Kidney tubule cell (primary cell): Measurements from ENCODE around the gene ADAMTSL5.

ENCODE experiments used
- DNase-seq: peaks from one replicate; pipeline ENCODE4 v3.0.0-alpha.2; 2018; ENCODE audit warnings: low spot score

The ADAMTSL5 gene

DNA sequence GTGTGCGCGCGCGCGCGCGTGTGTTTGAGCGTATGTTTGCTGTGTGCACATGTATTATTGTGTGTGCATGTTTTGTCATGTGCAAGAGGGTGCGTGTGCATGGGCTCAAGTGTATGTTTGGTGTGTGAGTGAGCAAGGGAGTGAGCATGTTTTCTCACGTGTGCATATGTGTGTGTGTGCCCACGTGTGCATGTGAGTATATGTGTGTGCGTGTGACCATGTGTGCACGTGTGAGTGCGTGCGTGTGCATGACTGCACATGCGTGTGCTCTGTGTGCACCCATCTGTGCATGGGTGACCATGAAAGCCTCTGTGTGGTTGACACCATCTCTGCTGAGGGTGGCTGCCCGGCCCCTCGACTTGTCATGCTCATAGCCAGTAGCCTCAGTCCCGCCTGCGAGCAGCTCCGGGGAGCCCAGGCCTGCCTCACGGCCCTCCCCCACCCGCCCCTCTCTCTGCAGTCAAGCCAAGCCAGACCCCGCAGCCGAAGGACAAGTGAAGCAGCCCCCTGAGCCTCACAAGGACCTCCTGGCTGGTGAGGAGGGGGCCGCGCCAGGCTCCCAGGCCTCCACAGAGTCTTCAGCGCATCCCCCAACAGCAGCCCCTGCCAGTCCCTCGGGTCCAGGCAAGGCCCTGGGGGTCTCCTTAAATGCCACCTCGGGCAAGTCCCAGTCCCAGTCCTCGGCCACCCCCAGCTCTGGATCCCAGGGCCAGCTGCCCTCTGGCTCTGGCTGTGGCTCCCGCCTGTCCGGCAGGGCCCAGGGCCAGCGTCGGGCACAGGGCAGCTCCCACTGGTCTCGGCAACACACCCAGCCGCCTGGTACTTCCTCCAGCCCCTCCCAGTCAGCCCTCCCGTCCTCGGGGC, 15.9 kb downstream of the ADAMTSL5 start:
- no peak for DNase-seq

- no peak for DNase-seq
These were observed 16.8 kb downstream of the ADAMTSL5 start for GRCh38 chr19:1495799-1496713.

DNA sequence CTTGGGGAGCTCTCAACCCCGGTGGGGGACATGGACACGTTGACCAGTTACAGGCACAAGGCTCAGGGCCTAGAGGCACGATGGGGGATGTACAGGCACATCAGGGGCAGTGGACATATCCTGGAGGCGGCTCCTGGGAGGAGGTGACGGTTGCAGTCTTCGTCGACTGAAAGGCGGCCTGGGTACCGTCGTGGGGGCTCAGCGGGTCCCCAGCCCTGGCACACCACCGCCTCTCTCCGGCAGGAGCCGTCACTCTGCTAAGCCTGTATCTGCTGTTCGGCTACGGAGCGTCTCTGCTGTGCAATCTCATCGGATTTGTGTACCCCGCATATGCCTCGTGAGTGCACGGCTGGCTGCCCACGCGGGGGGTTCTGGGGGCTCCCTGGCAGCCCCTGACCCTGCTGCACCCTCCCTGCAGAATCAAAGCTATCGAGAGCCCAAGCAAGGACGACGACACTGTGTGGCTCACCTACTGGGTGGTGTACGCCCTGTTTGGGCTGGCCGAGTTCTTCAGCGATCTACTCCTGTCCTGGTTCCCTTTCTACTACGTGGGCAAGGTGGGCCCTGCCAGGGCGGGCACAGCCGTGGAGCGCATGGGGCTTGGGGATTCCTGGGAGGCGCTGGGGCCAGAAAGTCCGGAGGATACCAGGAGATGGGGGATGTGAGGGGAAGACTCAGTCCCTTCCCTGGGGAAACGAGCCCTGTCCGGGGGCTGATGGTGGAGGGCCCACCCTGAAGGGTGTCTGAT, 17.6 kb downstream of the ADAMTSL5 start:
- no peak for DNase-seq

DNA sequence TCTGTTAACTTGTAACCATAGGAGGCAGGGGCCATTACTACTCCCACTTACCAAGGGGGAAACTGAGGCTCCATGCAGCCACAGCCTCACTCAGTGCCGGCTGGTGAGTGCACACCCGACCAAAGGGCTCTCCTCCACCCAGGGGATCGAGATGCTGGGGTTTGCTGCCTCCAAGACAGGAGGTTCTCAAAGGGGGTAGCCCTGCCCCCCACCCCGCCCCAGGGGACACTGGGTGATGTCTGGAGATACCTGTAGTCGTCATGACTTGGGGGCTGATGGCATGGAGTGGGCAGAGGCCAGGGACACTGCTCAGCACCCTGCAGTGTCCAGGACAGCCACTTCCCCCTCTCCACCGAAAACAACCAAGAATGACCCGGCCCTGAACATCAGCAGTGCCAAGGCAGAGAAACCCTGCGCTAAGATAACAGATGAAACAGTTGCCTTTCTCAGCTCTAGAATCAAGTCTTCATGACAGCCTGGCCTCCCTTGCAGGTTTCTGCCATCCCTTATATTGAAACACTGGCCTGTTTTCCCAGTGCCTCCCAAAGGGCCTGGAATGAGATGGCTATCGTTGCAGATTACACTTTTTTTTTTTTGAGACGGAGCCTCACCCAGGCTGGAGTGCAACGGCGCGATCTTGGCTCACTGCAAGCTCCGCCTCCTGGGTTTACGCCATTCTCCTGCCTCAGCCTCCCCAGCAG, 18.6 kb downstream of the ADAMTSL5 start:
- DNase-seq: no peak

DNA sequence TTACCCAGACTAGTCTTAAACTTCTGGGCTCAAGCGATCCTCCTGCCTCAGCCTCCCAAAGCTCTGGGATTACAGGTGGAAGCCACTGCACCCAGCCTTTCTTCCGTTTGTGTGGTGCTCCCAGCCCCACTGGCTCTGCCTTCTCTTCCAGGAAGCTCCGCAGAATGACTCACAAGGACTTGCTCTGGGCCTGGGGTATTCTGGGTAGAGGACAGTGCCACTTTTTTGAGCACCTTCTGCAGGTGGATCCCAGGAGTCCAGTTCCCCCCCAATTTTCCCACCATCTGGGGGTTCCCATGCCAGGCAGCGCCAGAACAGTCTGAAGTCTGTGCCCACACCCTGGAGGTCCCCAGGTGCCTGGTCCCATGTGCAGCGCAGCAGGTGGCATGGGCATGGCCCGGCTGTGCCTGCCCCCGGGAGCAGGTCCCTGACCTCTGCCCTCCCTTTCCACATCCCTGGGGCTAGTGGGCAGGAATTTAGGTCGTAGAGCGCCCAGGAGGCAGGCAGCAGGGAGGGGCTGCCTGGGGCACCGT, 20.3 kb downstream of the ADAMTSL5 start:
- peak; percentile 56 for DNase-seq

GRCh38 chr19:1491849-1492170, 21.0 kb downstream of the ADAMTSL5 start:
- no peak for DNase-seq

- DNase-seq: no peak
These were observed 21.5 kb downstream of the ADAMTSL5 start, which contains the start of gene REEP6 for GRCh38 chr19:1491114-1491848. Gene REEP6 (plus strand): TSS chr19:1491181. CDS start chr19:1491270, 89 bp downstream.

GRCh38 chr19:1490311-1491113, 22.3 kb downstream of the ADAMTSL5 start, which contains the start of gene PCSK4:
Gene PCSK4 (minus strand): TSS chr19:1490350. CDS start chr19:1490346, 4 bp downstream.
- peak; percentile 98 for DNase-seq

GRCh38 chr19:1489463-1490310, 23.1 kb downstream of the ADAMTSL5 start:
- no peak for DNase-seq

GRCh38 chr19:1488282-1488601, 24.6 kb downstream of the ADAMTSL5 start:
- DNase-seq: no peak

DNA sequence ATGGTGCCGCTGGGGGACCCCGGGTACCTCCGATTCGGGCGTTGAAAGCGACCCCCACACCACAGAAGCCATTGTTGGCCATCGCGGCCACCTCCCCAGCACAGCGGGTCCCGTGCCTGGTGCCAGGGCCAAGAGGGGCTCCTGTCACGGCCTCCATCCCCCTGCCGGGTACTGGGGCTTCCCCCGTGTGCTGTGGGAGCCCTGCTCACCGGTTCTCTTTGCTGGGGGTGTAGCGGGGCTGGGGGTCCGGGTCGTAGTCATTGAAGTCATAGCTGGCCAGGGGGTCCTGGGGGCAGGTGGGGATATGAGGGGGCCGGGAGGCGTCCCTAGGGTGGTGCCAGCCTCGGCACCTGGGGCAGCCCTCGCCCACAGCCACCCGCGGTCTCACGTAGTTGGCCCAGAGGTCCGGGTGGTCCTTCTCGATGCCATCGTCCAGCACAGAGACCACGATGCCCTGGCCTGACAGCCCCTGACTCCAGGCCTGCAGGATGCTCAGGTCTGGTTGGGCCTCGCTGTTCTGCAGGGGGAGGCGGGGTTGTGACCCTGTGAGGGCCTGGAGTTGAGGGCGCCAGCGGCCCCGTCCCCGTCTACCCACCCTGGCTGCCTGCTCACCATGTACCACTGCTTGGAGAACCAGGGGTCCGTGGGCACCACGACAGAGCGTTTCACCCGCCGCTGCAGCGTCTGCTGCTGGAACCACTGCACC, 25.1 kb downstream of the ADAMTSL5 start:
- no peak for DNase-seq

GRCh38 chr19:1486720-1487575, 25.9 kb downstream of the ADAMTSL5 start:
- no peak for DNase-seq

DNA sequence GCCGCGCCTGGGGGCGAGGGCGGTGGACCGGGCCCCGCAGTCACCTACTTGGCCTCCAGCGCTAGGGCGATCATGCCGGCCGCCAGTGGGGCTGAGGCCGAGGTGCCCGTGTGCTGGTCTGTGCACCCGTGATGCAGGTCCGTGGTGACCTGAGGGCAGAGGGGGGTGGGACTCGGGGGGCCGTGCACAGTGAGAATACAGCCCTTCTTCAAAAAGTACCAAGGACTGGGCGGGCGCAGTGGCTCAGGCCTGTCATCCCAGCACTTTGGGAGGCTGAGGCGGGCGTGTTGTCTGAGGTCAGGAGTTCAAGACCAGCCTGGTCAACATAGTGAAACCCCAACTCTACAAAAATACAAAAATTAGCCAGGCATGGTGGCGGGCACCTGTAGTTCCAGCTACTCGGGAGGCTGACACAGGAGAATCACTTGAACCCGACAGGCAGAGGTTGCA, 28.8 kb downstream of the ADAMTSL5 start:
- no peak for DNase-seq

DNA sequence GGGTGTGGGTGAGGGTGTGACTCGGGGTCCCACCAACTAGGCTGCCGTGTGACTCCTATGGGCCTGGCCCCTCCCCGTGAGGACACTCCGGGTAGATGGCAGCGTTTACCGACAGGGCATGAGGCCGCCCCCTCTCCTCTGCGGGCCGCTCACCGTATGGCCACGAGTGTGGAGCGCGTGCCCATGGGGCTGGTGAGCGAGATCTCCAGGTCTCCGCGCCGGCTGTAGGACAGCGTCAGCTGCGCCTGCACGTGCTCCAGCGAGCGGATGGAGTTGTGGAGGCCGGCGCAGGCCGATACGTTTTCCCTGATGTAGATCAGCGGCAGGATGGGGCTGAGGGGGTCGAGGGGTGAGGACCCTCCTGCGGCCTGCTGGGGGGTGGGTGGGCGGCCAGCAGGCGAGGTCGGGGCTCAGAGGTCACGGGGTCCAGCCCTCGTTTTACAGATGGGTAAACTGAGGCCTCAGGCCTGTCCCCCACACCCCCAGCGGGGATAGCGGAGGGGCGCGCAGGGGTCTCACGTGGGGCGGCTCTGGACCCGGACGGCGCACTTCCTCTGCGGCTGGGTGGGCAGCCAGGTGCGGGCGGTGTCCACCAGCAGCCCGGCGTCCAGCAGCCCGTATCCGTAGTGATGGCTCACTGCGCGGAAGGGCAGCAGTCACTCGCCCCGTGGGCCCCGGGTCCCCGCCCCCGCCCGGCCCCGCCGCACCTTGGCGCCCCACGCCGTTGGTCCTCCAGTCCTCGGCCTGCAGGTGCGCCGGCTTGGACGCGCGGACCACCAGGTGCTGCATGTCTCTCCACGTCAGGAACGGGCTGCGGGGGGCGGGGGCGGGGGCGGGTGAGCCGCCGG, 29.5 kb downstream of the ADAMTSL5 start:
- DNase-seq: no peak

GRCh38 chr19:1482361-1483130, 30.3 kb downstream of the ADAMTSL5 start:
- no peak for DNase-seq
